IMR-90 (cell line): Measurements from ENCODE around the gene DCAKD. TPM values are rescaled to one million over a fixed set of nuclear protein-coding genes. Genes with fewer than 3 reads are reported as not detected.

Source experiments
- ATAC-seq: fragments of 200-7000 bp; cut with Tn5 transposase; 2 replicates; pipeline ENCODE4 v1.9.1; 2020; ENCODE audit warnings: low read depth, mild to moderate bottlenecking, moderate library complexity
- BruUV-seq: library from RNA; stranded (reverse); fragments of 400-500 nt; replicated peaks from 2 replicates; lab custom pipeline; 2021; lab: Mats Ljungman, UMichigan
- CTCF ChIA-PET: fragments of 300-600 bp; formaldehyde crosslinking; extraction: SDS; loops from one replicate; lab custom pipeline; 2021; ENCODE audit warnings: antibody characterized with exemption; lab: Yijun Ruan, JAX
- POLR2A ChIA-PET: fragments of 300-600 bp; sonication (Branson Sonifier 250); formaldehyde crosslinking; loops from one replicate; lab custom pipeline; 2022; ENCODE audit warnings: antibody characterized with exemption; ENCODE audit not compliant: unreplicated experiment; lab: Charles Lee
- DNase-seq: peaks from one replicate; pipeline ENCODE4 v3.0.0; 2013
- H2AFZ ChIP-seq: replicated peaks from 2 replicates; pipeline ENCODE3; 2013; ENCODE audit warnings: low read length, mild to moderate bottlenecking; ENCODE audit not compliant: poor library complexity
- H2AK5ac ChIP-seq: 2 replicates; pipeline ENCODE4 v1.6.1; 2013; ENCODE audit warnings: low read depth, low read length, inconsistent platforms
- H2AK9ac ChIP-seq: replicated peaks from 2 replicates; pipeline ENCODE3; 2013; ENCODE audit warnings: mild to moderate bottlenecking, low read depth, low read length, moderate library complexity; ENCODE audit not compliant: poor library complexity
- H2BK120ac ChIP-seq: 2 replicates; pipeline ENCODE4 v1.6.1; 2013; ENCODE audit warnings: low read depth, low read length, inconsistent platforms
- H2BK15ac ChIP-seq: 3 replicates; pipeline ENCODE4 v1.6.1; 2013; ENCODE audit warnings: low read depth, low read length, inconsistent platforms
- H2BK20ac ChIP-seq: 2 replicates; pipeline ENCODE4 v1.6.1; 2013; ENCODE audit warnings: low read depth, mild to moderate bottlenecking, inconsistent platforms, low read length, moderate library complexity
- H2BK5ac ChIP-seq: 2 replicates; pipeline ENCODE4 v1.6.1; 2013; ENCODE audit warnings: mild to moderate bottlenecking, low read depth, low read length, inconsistent platforms; ENCODE audit not compliant: poor library complexity, severe bottlenecking
- H3K14ac ChIP-seq: replicated peaks from 2 replicates; pipeline ENCODE4 v1.6.1; 2013; ENCODE audit warnings: low read depth, low read length, inconsistent platforms
- H3K18ac ChIP-seq: 2 replicates; pipeline ENCODE4 v1.6.1; 2013; ENCODE audit warnings: low read depth, low read length, control low read depth
- H3K23ac ChIP-seq: 2 replicates; pipeline ENCODE4 v1.6.1; 2013; ENCODE audit warnings: low read depth, low read length, inconsistent platforms
- H3K27ac ChIP-seq: 2 replicates; pipeline ENCODE4 v1.5.1; 2013; ENCODE audit warnings: mild to moderate bottlenecking, control low read depth, low read length; ENCODE audit not compliant: insufficient read depth
- H3K27me3 ChIP-seq: 2 replicates; pipeline ENCODE4 v1.6.1; 2013; ENCODE audit warnings: low read length; ENCODE audit not compliant: control insufficient read depth, insufficient read depth
- H3K36me3 ChIP-seq: 2 replicates; pipeline ENCODE4 v1.6.1; 2013; ENCODE audit warnings: low read length, mixed read lengths; ENCODE audit not compliant: control insufficient read depth, insufficient read depth
- H3K4ac ChIP-seq: 2 replicates; pipeline ENCODE4 v1.6.1; 2013; ENCODE audit warnings: low read depth, low read length, inconsistent platforms
- H3K4me1 ChIP-seq: 2 replicates; pipeline ENCODE4 v1.6.1; 2013; ENCODE audit warnings: low read length, mixed read lengths; ENCODE audit not compliant: control insufficient read depth, insufficient read depth
- H3K4me2 ChIP-seq: 2 replicates; pipeline ENCODE4 v1.6.1; 2013; ENCODE audit warnings: low read depth, mild to moderate bottlenecking, control low read depth, low read length, moderate library complexity
- H3K4me3 ChIP-seq: 2 replicates; pipeline ENCODE4 v1.5.1; 2013; ENCODE audit warnings: low read depth, mild to moderate bottlenecking, control low read depth, low read length, moderate library complexity; ENCODE audit not compliant: insufficient read depth
- H3K56ac ChIP-seq: 2 replicates; pipeline ENCODE4 v1.6.1; 2013; ENCODE audit warnings: low read length, inconsistent platforms; ENCODE audit not compliant: insufficient read depth; ENCODE audit errors: extremely low read depth
- H3K79me1 ChIP-seq, 2 experiments: 2 replicates each; pipeline ENCODE4 v1.6.1; 2013; ENCODE audit warnings: low read length in 2 of 2, inconsistent platforms in 1 of 2, low read depth in 1 of 2
- H3K9ac ChIP-seq: 2 replicates; pipeline ENCODE4 v1.6.1; 2013; ENCODE audit warnings: low read depth, low read length, control low read depth
- H3K9me1 ChIP-seq: 2 replicates; pipeline ENCODE4 v1.6.1; 2013; ENCODE audit warnings: low read length, inconsistent platforms; ENCODE audit not compliant: insufficient read depth
- H3K9me3 ChIP-seq: 2 replicates; pipeline ENCODE4 v1.6.1; 2013; ENCODE audit warnings: low read length; ENCODE audit not compliant: control insufficient read depth, insufficient read depth
- H4K20me1 ChIP-seq: 2 replicates; pipeline ENCODE4 v1.6.1; 2013; ENCODE audit warnings: low read length, inconsistent platforms; ENCODE audit not compliant: insufficient read depth
- H4K5ac ChIP-seq: 2 replicates; pipeline ENCODE4 v1.6.1; 2013; ENCODE audit warnings: mild to moderate bottlenecking, low read depth, low read length, control low read depth
- H4K8ac ChIP-seq, 2 experiments: 2 replicates each; pipeline ENCODE4 v1.6.1; 2013; ENCODE audit warnings: low read depth in 2 of 2, low read length in 2 of 2, control low read depth in 1 of 2, inconsistent platforms in 1 of 2
- H4K91ac ChIP-seq: 2 replicates; pipeline ENCODE4 v1.6.1; 2013; ENCODE audit warnings: low read depth, low read length, inconsistent platforms; ENCODE audit not compliant: insufficient read depth
- BHLHE40 ChIP-seq: fragments of 150-350 bp; IDR thresholded peaks from 2 replicates; pipeline ENCODE4 v1.6.1; 2016; ENCODE audit warnings: mild to moderate bottlenecking, low read depth, low read length
- CEBPB ChIP-seq: IDR thresholded peaks from 2 replicates; pipeline ENCODE4 v1.6.1; 2012; ENCODE audit warnings: low read depth, low read length, improper control_type of control experiment
- CHD1 ChIP-seq: IDR thresholded peaks from 2 replicates; pipeline ENCODE4 v1.6.1; 2012; ENCODE audit warnings: low read depth, low read length, improper control_type of control experiment
- ELK1 ChIP-seq: fragments of 150-350 bp; IDR thresholded peaks from 2 replicates; pipeline ENCODE4 v1.6.1; 2016; ENCODE audit warnings: low read depth, mild to moderate bottlenecking, low read length, moderate library complexity, borderline replicate concordance
- FOS ChIP-seq: fragments of 150-350 bp; IDR thresholded peaks from 2 replicates; pipeline ENCODE4 v1.6.1; 2016; ENCODE audit warnings: low read depth, low read length
- MAFK ChIP-seq: IDR thresholded peaks from 2 replicates; pipeline ENCODE4 v1.6.1; 2012; ENCODE audit warnings: low read depth, low read length, improper control_type of control experiment
- MXI1 ChIP-seq: IDR thresholded peaks from 2 replicates; pipeline ENCODE4 v1.6.1; 2012; ENCODE audit warnings: low read depth, mild to moderate bottlenecking, low read length, moderate library complexity, borderline replicate concordance
- NFE2L2 ChIP-seq: fragments of 150-350 bp; IDR thresholded peaks from 2 replicates; pipeline ENCODE4 v1.6.1; 2016; ENCODE audit warnings: low read depth, mild to moderate bottlenecking, low read length
- POLR2A ChIP-seq: IDR thresholded peaks from 2 replicates; pipeline ENCODE4 v1.6.1; 2012; ENCODE audit warnings: mild to moderate bottlenecking, low read depth, low read length
- RCOR1 ChIP-seq: IDR thresholded peaks from 2 replicates; pipeline ENCODE4 v1.6.1; 2012; ENCODE audit warnings: mild to moderate bottlenecking, low read length, improper control_type of control experiment; ENCODE audit not compliant: insufficient replicate concordance
- RFX5 ChIP-seq: IDR thresholded peaks from 2 replicates; pipeline ENCODE4 v1.8.0; 2012; ENCODE audit warnings: low read depth, mild to moderate bottlenecking, low read length, moderate library complexity
- SMC3 ChIP-seq: fragments of 150-350 bp; IDR thresholded peaks from 2 replicates; pipeline ENCODE4 v1.6.1; 2016; ENCODE audit warnings: low read depth, mild to moderate bottlenecking, antibody characterized with exemption, low read length, moderate library complexity
- WGBS, 2 experiments: methylation state at CpG; one replicate each; pipeline versions ENCODE4 v1.1.5 to v1.1.7; 2013; ENCODE audit warnings: missing lambda C conversion rate in 2 of 2; ENCODE audit not compliant: insufficient read length in 1 of 2; ENCODE audit errors: extremely low coverage in 2 of 2; 5-methylcytosine and 5-hydroxymethylcytosine counted together
- dilution Hi-C: fragments of 300-500 bp; cut with HindIII; formaldehyde crosslinking; loops from one replicate; pipeline ENCODE4 v1.14.3; 2018; ENCODE audit warnings: low sequenced_read_pairs; ENCODE audit not compliant: unreplicated experiment
- in situ Hi-C: fragments of 300-500 bp; cut with MboI; formaldehyde crosslinking; loops from 3 replicates; pipeline ENCODE4 v1.14.3; 2019; ENCODE audit warnings: low sequenced_read_pairs, inconsistent platforms, mixed read lengths
- intact Hi-C: fragments of 100-400 bp; cut with micrococcal nuclease; formaldehyde crosslinking; loops from 2 replicates; pipeline ENCODE4 v1.10.0; 2022
- polyA plus RNA-seq, 3 experiments: library from polyadenylated mRNA; depleted of rRNA; stranded (reverse); fragments of >200 nt; gene quantifications; 2 replicates each; pipeline ENCODE4 v1.2.3, GENCODE V29; 2012; ENCODE audit warnings: low replicate concordance in 1 of 3
- total RNA-seq: library from RNA; depleted of rRNA; stranded (reverse); fragments of >200 nt; gene quantifications from 2 replicates; pipeline ENCODE4 v1.2.3, GENCODE V29; 2012
- TF ChIP-seq, protein P1 (sequence below): fragments of 150-350 bp; IDR thresholded peaks from 2 replicates; pipeline ENCODE4 v1.6.1; 2017; ENCODE audit warnings: mild to moderate bottlenecking, antibody characterized with exemption, low read length, low read depth
- TF ChIP-seq, protein P2 (sequence below): conservative IDR thresholded peaks from 2 replicates; pipeline ENCODE4 v1.5.1; 2012; ENCODE audit warnings: mild to moderate bottlenecking, low read depth, low read length, improper control_type of control experiment

DCAKD gene
- total and polyA plus RNA-seq, 2 of the 4 experiments (the other 2 are of a cell fraction), result 31.3 to 47.9 TPM

DNA sequence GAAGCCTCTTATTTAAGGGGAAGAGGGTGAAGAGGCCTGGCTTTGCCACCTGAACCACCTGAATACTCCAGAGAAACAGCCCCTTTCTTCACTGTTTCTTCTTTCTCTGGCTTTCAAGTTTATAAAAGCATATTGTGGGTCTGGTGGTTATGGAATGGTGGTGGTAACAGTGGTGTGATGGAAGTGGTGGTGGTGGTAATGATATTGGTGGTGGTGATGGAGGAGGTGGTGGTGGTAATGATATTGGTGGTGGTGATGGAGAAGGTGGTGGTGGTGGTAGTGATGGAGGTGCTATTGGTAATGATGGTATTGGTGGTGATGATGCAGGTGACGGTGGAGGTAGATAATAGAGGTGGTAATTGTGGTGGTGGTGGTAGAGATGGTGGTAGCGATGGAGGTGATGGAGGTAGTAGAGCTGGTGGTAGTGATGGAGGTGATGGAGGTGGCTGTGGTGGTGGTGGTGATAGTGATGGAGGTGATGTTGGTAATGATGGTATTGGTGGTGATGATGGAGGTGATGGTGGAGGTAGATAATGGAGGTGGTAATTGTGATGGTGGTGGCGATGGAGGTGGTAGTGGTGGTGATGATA is 69.2 kb downstream of the DCAKD start:
- Histone ChIP-seq H3K36me3 (no peaks in the 10 kb centered on the region), H3K4me3 (no peak overlapping the region), H3K56ac (no peak overlapping the region), H4K5ac (no peak overlapping the region; the same call in 1 of the 2 replicates), H2BK15ac (peak overlapping the region; percentile 51; the same call in 2 of the 3 replicates), H3K4me2 (peak overlapping the region; percentile 90; the same call in 1 of the 2 replicates), H3K14ac (peak overlapping the region; percentile 34; the same call in 1 of the 2 replicates), H2BK120ac (peak overlapping the region; percentile 72; the same call in 1 of the 2 replicates), H3K27ac (peak overlapping the region; percentile 83; the same call in 1 of the 2 replicates), H3K9me1 (peaks cover 23% of the 10 kb centered on the region), H2AK5ac (peak overlapping the region; percentile 88), H3K27me3 (peaks cover 7% of the 10 kb centered on the region; the same call in 1 of the 2 replicates), H3K4me1 (peaks cover 40% of the 10 kb centered on the region), H2BK20ac (peak overlapping the region; percentile 54), H3K9me3 (no peaks in the 10 kb centered on the region), H2AK9ac (peak overlapping the region; percentile 33), H3K4ac (peak overlapping the region; percentile 63), H3K9ac (no peak overlapping the region), H4K8ac (peak overlapping the region in 1 of 2 experiments; percentile 94; a peak in 1 of 4 replicates), H2AFZ (no peak overlapping the region), H4K20me1 (peaks cover 5% of the 10 kb centered on the region; the same call in 1 of the 2 replicates), H3K18ac (peak overlapping the region; percentile 29), H3K79me1 (peaks cover 0 to 6% of the 10 kb centered on the region in 2 experiments; a peak in 1 of 4 replicates), H3K23ac (peak overlapping the region; percentile 19; the same call in 1 of the 2 replicates), H2BK5ac (peak overlapping the region; percentile 79), H4K91ac (no peak overlapping the region)
- no peak for TF ChIP-seq CHD1
- no peak for TF ChIP-seq RFX5
- TF ChIP-seq MAFK, result no peak
- no peak for TF ChIP-seq MXI1
- TF ChIP-seq, protein P1, sequence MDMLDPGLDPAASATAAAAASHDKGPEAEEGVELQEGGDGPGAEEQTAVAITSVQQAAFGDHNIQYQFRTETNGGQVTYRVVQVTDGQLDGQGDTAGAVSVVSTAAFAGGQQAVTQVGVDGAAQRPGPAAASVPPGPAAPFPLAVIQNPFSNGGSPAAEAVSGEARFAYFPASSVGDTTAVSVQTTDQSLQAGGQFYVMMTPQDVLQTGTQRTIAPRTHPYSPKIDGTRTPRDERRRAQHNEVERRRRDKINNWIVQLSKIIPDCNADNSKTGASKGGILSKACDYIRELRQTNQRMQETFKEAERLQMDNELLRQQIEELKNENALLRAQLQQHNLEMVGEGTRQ, result no peak
- TF ChIP-seq BHLHE40, result no peak
- no peak for TF ChIP-seq FOS
- no peak for TF ChIP-seq POLR2A
- no peak for TF ChIP-seq RCOR1
- TF ChIP-seq CEBPB, result no peak
- TF ChIP-seq, protein P2, sequence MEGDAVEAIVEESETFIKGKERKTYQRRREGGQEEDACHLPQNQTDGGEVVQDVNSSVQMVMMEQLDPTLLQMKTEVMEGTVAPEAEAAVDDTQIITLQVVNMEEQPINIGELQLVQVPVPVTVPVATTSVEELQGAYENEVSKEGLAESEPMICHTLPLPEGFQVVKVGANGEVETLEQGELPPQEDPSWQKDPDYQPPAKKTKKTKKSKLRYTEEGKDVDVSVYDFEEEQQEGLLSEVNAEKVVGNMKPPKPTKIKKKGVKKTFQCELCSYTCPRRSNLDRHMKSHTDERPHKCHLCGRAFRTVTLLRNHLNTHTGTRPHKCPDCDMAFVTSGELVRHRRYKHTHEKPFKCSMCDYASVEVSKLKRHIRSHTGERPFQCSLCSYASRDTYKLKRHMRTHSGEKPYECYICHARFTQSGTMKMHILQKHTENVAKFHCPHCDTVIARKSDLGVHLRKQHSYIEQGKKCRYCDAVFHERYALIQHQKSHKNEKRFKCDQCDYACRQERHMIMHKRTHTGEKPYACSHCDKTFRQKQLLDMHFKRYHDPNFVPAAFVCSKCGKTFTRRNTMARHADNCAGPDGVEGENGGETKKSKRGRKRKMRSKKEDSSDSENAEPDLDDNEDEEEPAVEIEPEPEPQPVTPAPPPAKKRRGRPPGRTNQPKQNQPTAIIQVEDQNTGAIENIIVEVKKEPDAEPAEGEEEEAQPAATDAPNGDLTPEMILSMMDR, result no peak
- no peak for TF ChIP-seq NFE2L2
- TF ChIP-seq ELK1, result no peak
- no peak for TF ChIP-seq SMC3
- no peak for ATAC-seq
- dilution Hi-C loops, result no loop called here
- CTCF ChIA-PET, result no interaction called here
- DNase-seq, result no peak
- in situ Hi-C loops, result no loop called here
- 100% methylated on average over 3 of the region's 3 CpGs; no CpG with 5 or more reads in 1 of the 2 experiments for WGBS, 2 experiments
- POLR2A ChIA-PET, result no interaction called here
- BruUV-seq, result no TSS peak
- intact Hi-C loops, result no loop called here
